GM19328 (cell line): ENCODE data around the gene AFAP1L1.
"Not testable (repeated sequence)": the region's sequence is repeated elsewhere in the genome, so short reads cannot be mapped to it uniquely, and the experiment has no call there.

ENCODE experiments used
- ATAC-seq: cut with Tn5 transposase; IDR thresholded peaks from one replicate; pipeline ENCODE4 v1.9.1; 2021; ENCODE audit warnings: mild to moderate bottlenecking, moderate library complexity; ENCODE audit not compliant: unreplicated experiment

Gene AFAP1L1

GRCh38 chr5:149260761-149261160 lies 10.9 kb upstream of the AFAP1L1 start:
- no peak for ATAC-seq

GRCh38 chr5:149261246-149261645 lies 10.4 kb upstream of the AFAP1L1 start:
- ATAC-seq, result no peak

GRCh38 chr5:149262315-149262714 lies 9.3 kb upstream of the AFAP1L1 start:
- no peak for ATAC-seq

GRCh38 chr5:149264439-149265067 lies 7.1 kb upstream of the AFAP1L1 start:
- ATAC-seq, result peak; percentile 90

- no peak for ATAC-seq
These were observed 6.6 kb upstream of the AFAP1L1 start for GRCh38 chr5:149265068-149265465.

GRCh38 chr5:149265597-149265996 lies 6.1 kb upstream of the AFAP1L1 start:
- no peak for ATAC-seq

GRCh38 chr5:149267241-149267973 lies 4.3 kb upstream of the AFAP1L1 start:
- ATAC-seq, result no peak

- no peak for ATAC-seq
These were observed 2.6 kb upstream of the AFAP1L1 start for GRCh38 chr5:149268928-149269557.

- ATAC-seq, result no peak
These were observed 404 bp upstream of the AFAP1L1 start for GRCh38 chr5:149271195-149271715.

- not testable (repeated sequence) for ATAC-seq
These were observed 1.1 kb downstream of the AFAP1L1 start for GRCh38 chr5:149272781-149273180.

- ATAC-seq, result no peak
These were observed 1.6 kb downstream of the AFAP1L1 start for GRCh38 chr5:149273237-149273636.

- no peak for ATAC-seq
These were observed 2.3 kb downstream of the AFAP1L1 start for GRCh38 chr5:149273950-149274349.

- no peak for ATAC-seq
These were observed 3.3 kb downstream of the AFAP1L1 start for GRCh38 chr5:149274939-149275338.

- no peak for ATAC-seq
These were observed 6.1 kb downstream of the AFAP1L1 start for GRCh38 chr5:149277801-149278200.

- ATAC-seq, result no peak
These were observed 7.0 kb downstream of the AFAP1L1 start for GRCh38 chr5:149278451-149279210.

- ATAC-seq, result no peak
These were observed 8.0 kb downstream of the AFAP1L1 start for GRCh38 chr5:149279661-149280060.

GRCh38 chr5:149280124-149280523 lies 8.5 kb downstream of the AFAP1L1 start:
- no peak for ATAC-seq

- ATAC-seq, result no peak
These were observed 9.1 kb downstream of the AFAP1L1 start for GRCh38 chr5:149280802-149281201.

GRCh38 chr5:149282027-149282965 lies 10.6 kb downstream of the AFAP1L1 start:
- no peak for ATAC-seq

- no peak for ATAC-seq
These were observed 11.3 kb downstream of the AFAP1L1 start for GRCh38 chr5:149282966-149283332.
